Right forelimb (tissue), 1 donor: Measurements from ENCODE around the gene MYO7B.
A peak's percentile ranks its signal among the peaks of the same experiment; 100 is the strongest.

Experiments used
- DNase-seq: peaks from one replicate; pipeline ENCODE4 v3.0.0-alpha.2; 2018

MYO7B gene

GRCh38 chr2:127590386-127591190 lies 55.1 kb downstream of the MYO7B start:
- DNase-seq, result peak; percentile 25

DNA sequence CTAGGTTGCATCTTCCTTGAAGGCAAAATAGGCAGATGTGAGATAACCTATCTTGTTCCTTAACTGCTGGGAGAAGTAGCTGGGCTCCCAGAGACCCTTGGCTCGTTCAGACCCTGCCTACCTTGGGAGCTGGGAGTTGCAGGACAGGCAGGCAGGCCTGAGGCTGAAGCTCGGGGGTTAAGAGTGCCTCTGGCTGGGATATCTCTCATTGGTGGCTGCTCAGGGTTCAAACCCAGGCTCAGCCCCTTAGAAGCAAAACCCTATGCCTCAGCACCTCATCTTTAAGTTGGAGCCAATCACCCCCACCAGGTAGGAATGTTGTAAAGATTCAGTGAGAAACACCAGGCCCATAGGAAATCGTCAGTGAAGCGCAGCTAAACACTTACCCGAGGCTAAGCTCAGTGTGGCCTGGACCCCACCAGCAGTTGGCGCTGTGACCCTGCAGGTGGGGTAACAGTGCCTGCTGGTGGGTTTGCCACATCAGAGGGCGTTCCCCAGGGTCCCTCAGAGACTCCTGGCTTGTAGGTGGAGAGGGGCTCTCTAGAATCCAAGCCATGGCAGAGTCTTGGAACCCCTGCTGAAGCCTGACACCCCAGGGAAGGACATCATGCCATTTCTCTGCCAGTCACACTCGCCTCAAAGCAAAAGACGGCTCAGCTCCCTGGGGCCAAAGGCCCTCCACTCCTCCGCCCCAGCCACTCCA lies 55.9 kb downstream of the MYO7B start:
- peak; percentile 51 for DNase-seq

DNA sequence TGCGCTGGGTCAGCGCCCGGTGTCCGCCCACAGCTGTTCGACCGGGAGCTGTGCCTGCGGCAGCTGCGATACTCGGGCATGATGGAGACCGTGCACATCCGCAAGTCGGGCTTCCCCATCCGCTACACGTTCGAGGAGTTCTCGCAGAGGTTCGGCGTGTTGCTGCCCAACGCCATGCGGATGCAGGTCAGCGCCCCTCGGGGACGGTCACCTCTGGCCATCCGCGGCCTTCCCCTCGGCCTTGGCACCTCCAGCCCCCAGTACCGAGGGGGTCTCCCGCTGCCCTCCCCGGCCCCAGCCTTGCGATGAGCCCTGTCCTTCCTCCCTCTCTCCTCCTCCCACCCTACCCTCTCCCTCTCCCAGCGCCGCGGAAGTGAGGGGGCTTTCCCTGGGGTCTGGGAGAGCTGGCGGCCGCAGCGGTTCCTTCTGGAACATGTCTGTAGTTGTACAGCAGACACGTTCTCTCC lies 57.3 kb downstream of the MYO7B start:
- DNase-seq, result peak; percentile 24

DNA sequence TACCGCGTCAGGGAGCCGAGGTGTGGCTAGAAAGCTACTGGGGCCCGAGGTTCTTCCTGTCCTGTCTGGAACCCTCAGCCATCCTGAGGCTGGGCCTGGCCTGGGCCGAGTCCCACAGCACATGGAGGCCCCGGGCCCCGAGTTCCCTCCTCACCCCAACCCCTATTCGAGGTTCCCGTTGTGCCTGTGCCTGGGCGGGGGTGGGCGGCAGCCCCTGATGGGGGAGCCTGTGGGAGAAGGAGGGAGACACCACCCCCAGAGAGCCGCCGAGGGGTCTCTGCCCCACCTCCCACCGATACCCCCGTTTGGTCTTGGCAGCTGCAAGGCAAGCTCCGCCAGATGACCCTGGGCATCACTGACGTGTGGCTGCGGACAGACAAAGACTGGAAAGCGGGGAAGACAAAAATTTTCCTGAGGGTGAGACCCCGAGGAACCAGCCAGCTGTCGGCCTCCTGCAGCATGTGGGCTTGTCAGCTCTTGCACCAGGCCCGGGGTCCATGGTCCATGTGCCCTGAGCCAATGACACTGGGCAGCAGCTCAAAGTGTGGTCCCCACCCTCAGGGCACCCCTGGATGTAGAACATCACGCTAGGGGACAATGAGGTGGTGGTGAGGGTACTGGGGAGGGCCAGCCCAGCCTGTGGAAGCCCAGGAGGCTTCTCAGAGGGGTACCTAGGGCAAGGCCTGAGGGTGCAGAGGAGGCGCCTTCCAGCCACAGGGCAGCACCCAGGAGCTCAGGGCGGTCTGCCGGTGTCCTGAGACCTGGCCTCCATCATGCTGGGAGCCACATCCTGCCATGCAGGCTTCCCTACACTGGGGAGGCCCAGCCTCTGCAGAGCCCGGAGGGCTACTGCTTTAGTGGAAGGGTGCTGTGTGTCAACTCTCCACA lies 58.0 kb downstream of the MYO7B start:
- peak; percentile 43 for DNase-seq

GRCh38 chr2:127594116-127594591 lies 58.7 kb downstream of the MYO7B start:
- DNase-seq, result peak; percentile 16

DNA sequence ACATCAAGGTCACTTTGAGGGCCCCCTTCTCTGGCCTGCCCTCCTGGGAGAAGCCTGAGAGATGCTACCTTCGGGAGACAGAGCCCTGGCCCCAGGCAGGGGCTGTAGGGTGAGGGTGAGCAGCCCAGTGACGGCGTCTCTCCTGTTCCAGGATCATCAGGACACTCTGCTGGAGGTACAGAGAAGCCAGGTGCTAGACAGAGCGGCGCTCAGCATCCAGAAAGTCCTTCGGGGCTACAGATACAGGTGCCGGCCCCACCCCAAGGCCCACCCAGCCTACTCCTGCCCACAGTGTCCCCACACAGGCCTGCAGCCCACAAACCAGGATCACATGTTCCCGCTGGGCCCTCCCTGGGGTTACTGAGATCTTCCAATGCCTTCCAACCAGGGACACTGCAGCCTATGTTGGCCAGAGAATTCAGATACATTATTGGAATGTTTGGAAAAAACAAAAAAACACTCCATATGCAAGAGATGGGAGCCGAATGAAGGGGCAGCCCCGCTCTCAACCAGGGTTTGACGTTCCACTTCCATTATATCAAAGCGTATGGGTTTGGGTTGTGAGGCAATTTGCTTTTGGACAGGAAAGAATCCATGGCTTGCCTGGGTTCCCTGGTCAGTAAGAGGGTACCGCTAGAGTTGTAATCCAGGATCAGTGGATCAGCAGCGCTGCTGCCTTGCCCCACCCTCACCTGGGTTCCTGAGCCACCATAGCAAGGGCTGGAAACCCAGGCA lies 61.0 kb downstream of the MYO7B start:
- peak; percentile 12 for DNase-seq

DNA sequence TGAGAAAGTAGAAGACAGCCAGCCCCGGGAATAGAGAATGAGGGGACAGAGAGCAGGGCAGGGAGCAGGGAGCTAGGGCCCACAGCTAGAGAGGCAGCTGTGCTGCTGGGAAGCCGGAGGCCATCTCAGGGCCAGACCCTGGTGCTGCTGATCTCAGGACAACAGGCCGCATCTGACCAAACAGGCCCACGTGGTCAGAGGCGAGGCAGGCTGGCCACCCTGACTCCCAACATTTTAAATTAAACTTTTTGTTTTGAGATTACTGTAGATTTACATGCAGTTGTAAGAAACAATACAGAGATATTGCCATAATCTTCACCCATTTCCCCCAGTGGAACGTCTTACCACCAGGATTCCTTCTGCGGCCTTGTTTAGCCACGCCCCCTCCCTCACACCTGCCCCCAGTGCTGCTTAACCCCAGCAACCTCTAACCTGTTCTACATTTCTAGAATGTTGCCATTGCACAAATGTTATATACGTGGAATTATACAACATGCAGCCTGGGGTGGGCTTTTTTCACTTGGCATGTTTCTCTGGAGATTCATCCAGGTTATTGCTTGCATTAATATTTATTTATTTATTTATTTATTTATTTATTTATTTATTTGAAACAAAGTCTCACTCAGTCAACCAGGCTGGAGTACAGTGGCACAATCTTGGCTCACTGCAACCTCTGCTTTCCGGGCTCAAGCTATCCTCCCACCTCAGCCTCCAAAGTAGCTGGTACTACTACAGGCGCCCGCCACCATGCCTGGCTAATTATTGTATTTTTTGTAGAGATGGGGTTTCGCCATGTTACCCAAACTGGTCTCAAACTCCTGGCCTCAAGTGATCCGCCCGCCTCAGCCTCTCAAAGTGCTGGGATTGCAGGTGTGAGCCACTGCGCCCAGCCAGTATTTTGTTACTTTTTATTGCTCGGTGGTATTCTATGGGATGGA lies 61.8 kb downstream of the MYO7B start:
- DNase-seq, result peak; percentile 35

- no peak for DNase-seq
These were observed 62.5 kb downstream of the MYO7B start for GRCh38 chr2:127597984-127598380.

- DNase-seq, result no peak
These were observed 63.2 kb downstream of the MYO7B start for GRCh38 chr2:127598711-127599110.

DNA sequence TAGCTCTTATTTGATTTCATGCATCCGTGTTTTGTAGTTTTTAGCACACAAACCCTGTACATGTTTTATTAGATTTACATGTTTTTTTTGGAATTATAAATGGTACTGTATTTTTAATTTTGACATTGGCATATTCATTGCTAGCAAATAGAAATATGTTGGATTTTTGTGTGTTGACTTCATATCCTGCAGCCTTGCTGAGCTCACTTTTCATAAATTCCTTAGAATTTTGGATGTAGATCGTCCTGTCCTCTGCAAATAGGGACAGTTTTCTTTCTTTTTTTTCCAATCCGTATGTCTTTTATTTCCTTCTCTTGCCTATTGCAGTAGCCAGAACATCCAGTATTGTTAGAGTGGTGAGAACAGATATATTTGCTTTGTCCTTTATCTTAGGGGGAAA lies 63.7 kb downstream of the MYO7B start:
- DNase-seq, result no peak

DNA sequence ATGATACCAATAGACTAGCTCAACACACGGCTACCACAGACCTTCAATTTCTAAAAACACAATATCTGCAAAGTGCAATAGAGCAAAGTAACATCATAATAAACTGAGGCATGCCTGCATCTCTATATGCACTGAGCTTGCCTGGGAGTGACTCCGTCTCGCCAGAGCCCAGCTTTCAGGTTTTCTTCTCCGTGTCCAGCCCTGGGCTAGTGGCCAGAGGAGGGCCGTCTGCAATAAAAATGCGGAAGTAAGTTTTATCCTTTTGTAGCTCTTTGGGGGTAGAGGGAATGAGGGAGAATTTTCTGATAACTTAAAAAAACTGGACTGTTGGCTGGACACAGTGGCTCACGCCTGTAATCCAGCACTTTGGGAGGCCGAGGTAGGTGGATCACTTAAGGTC lies 69.5 kb downstream of the MYO7B start:
- peak; percentile 35 for DNase-seq

DNA sequence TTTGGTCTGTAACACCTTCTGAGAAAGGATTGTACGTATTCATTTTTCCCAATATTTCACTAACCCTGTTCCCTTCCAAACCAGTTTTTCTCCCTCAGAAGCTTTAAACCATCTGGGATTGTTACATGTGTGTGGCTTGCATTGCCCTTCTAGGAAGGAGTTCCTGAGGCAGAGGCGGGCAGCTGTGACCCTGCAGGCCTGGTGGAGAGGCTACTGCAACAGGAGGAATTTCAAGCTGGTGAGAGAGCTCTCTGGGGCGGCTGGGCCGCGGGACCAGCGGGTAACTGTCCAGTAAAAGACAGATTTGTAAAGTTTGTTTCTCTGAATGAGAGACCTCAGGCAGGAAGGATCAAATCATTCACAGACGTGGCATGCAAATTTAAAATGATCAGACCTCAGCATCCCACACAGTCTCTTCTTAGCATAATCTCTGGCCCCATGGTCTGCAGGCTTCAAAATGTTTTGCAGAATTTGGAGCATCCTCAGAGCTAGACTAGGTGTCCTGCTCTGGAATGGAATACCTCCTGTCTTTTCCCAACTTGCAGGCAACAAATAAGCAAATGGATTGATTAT lies 70.3 kb downstream of the MYO7B start:
- peak; percentile 28 for DNase-seq

- peak; percentile 17 for DNase-seq
These were observed 71.3 kb downstream of the MYO7B start for GRCh38 chr2:127606625-127607398.

- no peak for DNase-seq
These were observed 72.0 kb downstream of the MYO7B start for GRCh38 chr2:127607399-127607908.

GRCh38 chr2:127608061-127609030 lies 72.9 kb downstream of the MYO7B start:
- DNase-seq, result peak; percentile 25

DNA sequence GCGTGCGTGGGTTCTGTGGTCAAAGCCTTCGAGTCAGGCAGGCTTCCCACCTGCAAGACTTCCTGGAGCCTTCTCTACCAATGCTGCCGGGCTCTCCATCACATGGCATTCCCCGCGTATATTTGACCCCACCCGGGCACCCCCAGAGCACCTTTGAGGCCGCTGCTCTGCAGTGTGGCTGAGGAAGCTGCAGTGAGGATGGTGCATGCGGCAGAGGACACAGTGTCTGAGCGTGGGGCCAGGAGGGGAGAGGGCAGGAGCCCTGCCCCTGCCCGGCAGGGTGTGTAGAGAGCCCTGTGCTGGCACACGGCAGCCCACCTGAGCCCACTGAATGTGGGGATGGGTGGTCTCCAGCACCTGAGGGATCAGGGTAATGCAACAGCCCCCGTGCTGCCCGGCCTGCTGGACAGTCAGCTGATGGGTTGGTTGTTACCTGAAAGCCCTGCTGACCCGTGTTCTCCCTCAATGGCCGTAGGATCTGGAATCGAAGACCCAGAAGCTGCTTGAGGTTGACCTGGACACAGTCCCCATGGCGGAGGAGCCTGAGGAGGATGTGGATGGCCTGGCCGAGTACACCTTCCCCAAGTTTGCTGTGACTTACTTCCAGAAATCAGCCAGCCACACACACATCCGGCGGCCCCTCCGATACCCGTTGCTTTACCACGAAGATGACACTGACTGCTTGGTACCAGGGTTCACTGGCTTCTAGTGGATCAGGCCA lies 73.7 kb downstream of the MYO7B start:
- DNase-seq, result peak; percentile 32

GRCh38 chr2:127609818-127610217 lies 74.3 kb downstream of the MYO7B start:
- DNase-seq, result peak; percentile 13

- DNase-seq, result no peak
These were observed 75.1 kb downstream of the MYO7B start for GRCh38 chr2:127610561-127610960.
